GM13976 (cell line): ENCODE measurements around the gene ZNF394.

ENCODE experiments used
- DNase-seq: peaks from one replicate; pipeline ENCODE4 v3.0.0; 2012; ENCODE audit warnings: low spot score
- CTCF ChIP-seq: IDR thresholded peaks from 2 replicates; pipeline ENCODE4 v1.5.1; 2012; ENCODE audit warnings: borderline replicate concordance, mild to moderate bottlenecking; ENCODE audit not compliant: insufficient read depth; ENCODE audit errors: extremely low read depth, missing control alignments, control extremely low read depth
- in situ Hi-C: fragments of 300-500 bp; cut with MboI; formaldehyde crosslinking; loops from one replicate; pipeline ENCODE4 v1.12.0; 2022; ENCODE audit warnings: low sequenced_read_pairs, mixed read lengths, inconsistent platforms; ENCODE audit not compliant: unreplicated experiment

The ZNF394 gene

DNA sequence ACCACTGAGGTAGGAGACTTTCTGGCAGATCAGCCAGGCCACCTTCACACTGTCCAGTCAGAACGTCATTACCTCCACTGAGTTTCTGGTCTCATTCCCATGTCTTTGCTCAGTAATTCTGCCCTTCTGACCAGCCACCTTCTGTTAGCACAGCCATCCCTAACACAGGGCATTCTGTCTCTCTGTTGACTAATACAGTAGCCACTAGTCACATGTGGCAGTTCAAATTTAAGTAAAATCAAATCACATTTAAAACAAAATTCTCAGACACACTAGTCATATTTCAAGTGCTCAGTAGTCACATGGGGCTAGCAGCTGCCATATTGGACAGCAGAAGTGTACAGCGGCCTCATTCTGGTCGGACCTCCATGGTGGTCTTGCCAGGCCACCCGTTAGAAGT lies 54.0 kb downstream of the ZNF394 start:
- DNase-seq, result no peak
- TF ChIP-seq CTCF, result no peak
- in situ Hi-C loops, result no loop called here
